LNCaP clone FGC (cell line): ENCODE results near the gene VWA3B.

Source experiments
- DNase-seq: peaks from one replicate; pipeline ENCODE4 v3.0.0-alpha.2; 2011; ENCODE audit warnings: low read depth
- H3K4me3 ChIP-seq: 2 replicates; pipeline ENCODE4 v1.5.1; 2011; ENCODE audit warnings: mild to moderate bottlenecking, low read depth, low read length, control low read depth
- TF ChIP-seq, protein P1 (sequence below): IDR thresholded peaks from 2 replicates; pipeline ENCODE4 v1.5.1; 2012; ENCODE audit warnings: mild to moderate bottlenecking; ENCODE audit not compliant: control insufficient read depth, insufficient read depth; ENCODE audit errors: extremely low read depth

The VWA3B gene, protein sequence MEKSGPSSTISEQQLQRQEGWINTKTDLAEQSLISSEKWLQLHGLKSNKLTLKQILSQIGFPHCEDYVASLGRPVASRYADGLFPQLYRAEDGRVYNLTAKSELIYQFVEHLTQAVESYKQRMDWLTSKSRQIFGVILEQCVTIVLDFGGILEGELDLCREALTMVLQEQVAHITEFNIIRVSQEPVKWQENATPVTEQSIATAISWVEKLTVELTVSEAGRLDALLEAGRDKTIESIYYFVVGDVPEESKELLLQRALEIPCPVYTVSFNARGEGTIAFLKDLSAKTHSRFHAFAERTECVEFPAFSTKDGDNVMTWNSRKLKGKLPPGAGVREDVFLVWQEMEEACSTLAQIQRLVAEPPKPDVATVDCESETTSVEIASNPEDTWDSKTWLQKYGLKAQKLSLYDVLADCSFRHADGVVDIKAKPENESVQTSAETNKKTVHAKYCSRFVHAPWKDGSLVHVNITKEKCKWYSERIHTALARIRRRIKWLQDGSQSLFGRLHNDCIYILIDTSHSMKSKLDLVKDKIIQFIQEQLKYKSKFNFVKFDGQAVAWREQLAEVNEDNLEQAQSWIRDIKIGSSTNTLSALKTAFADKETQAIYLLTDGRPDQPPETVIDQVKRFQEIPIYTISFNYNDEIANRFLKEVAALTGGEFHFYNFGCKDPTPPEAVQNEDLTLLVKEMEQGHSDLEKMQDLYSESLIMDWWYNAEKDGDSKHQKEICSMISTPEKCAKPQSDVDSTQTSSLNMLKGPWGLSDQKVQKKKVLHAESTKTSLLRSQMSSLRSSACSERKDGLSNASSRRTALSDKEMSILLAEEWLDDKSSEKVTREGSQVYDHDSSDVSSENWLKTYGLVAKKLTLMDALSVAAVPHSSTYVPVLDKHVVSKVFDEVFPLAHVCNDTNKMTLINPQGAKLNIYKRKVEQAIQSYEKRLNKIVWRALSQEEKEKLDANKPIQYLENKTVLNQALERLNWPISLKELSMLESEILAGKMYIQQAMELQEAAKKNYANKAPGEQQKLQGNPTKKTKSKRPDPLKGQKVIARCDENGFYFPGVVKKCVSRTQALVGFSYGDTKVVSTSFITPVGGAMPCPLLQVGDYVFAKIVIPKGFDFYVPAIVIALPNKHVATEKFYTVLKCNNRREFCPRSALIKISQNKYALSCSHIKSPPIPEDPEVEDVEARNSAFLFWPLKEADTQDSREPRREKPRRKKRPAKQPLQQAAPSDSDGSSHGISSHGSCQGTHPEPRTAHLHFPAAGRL (N-terminal part only)

DNA sequence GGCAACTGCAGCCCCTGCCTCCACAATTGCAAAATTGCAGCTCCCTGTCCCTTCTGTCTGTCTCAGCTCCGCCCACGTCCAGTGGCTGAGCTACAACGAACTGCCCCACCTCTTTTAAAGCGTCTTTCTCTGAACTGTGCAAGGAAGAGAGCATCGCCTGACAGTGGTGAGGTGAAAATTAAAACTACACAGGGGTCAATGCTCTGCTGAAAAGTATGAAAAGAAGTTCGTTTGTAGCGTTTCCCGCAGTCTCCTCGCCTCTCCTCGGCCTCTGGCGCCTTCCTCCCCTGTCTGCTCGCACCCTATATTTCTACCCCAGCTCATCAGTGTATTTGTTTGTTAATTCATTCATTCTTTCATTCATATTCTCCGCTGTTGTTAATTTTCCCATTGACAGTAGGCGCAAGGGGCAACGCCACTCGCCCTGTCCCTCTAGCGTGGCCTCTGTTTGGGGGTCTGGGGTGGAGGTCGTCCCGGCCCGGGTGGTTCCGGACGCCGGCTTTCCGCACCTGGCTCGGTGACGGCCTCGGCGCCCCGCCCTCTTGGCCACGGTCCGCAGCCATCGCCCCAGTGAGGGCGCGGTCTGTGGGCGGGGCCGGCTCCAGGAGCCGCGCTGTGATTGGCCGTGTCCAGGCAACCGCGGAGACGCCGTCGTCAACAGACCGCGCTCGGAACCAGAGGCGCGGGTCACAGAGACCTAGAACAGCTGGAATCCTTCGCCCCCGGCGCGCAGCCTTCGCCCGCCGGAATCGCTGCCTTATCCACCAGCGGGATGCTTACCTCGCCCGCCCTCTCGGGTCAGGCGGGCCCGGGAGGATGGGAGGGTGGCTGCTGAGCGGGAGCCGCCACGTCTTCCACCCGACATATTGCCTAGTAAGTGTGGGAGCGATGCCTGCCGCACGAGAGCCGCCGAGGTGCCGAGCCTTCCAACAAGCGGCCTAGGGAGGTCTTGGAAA is at the start of gene VWA3B:
TSS of gene VWA3B (plus strand) at position 677 of the 956 bp plus-strand sequence. CDS start 5,926 bp downstream, outside the sequence.
- peak; percentile 14 for DNase-seq
- H3K4me3 ChIP-seq, result peak within 1 kb of the TSS; percentile 43
- TF ChIP-seq, protein P1, sequence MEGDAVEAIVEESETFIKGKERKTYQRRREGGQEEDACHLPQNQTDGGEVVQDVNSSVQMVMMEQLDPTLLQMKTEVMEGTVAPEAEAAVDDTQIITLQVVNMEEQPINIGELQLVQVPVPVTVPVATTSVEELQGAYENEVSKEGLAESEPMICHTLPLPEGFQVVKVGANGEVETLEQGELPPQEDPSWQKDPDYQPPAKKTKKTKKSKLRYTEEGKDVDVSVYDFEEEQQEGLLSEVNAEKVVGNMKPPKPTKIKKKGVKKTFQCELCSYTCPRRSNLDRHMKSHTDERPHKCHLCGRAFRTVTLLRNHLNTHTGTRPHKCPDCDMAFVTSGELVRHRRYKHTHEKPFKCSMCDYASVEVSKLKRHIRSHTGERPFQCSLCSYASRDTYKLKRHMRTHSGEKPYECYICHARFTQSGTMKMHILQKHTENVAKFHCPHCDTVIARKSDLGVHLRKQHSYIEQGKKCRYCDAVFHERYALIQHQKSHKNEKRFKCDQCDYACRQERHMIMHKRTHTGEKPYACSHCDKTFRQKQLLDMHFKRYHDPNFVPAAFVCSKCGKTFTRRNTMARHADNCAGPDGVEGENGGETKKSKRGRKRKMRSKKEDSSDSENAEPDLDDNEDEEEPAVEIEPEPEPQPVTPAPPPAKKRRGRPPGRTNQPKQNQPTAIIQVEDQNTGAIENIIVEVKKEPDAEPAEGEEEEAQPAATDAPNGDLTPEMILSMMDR, result no peak

DNA sequence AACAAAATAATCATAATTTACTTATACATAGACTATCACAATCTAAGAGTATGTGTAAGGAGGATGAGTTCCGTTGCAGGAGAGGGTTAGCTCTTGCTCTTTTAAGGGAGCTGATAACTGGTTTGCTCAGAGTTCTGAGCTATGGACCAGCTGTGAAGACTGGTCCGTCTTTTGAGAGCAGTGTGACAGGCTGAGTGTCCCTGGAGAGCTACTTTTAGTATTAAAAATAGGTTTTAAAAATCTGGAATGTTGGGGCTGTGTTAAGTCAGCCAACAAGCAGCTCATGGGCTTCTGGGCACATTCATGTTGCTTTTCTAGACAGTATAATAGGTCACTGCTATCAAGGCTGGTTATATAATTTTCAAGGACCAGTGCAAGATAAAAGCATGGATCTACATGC is 49.8 kb upstream of the VWA3B start:
- TF ChIP-seq, protein P1, result no peak
- no peak for DNase-seq
- H3K4me3 ChIP-seq, result no peak overlapping the region

DNA sequence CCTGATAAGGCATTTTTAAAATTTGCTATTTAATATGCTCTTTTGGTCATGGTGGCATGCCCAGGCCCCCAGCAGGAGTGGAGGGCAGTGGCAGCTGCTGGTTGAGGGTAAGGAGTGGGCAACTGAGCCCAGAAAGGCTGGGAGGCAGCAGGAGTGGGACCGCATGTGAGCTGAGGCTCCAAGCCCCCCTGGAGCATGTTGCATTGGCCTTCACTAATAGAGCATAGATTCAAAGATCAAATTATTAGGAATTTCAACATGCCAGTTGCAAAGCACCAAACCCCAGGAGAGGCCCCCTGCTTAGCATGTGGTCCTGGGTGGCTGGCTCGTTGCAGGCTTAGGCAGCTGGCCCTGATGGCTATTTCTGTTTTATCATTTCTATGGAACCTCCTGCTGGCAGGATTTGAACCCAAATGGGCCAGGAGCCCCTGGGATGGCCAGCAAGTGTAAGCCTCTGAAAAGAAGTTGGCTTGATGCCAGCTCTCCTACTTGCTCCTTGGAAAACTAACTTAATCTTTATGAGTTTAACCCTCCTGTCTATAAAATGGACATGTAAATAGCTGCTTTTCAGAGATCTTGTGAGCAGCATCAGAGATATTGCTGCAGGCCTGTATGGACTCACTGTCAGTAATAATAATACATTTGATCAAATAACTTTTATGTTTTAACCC is 49.2 kb upstream of the VWA3B start:
- DNase-seq, result peak; percentile 63
- TF ChIP-seq, protein P1, result no peak
- H3K4me3 ChIP-seq, result no peak overlapping the region

DNA sequence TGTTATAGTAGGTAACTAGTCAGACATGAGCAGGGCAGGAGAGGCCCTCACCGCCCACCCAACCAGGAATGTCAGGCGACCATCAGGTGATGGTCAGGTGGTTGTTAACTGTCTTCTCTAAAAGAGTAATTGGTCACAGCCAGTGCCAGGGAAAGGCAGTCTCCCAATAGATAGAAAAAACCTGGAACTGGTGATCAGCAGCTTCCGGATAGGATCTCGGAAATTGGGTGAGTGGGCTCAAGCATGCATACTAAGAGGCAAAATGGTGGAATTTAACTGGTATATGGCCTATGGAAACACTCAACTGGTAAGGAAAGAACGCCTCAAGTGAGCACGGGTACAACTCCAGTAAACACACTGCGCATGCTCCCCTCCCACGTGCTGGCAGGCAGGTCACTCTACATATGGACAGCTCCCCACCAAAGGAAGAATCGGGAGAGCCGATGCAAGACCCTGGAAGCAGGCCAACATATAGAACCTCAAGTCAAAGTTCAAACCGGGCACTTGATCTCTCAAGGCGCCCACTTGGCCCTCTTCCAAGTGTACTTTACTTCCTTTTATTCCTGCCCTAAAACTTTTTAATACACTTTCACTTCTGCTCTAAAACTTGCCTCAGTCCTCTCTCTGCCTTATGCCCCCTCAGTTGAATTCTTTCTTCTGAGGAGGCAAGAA is 47.7 kb upstream of the VWA3B start:
- TF ChIP-seq, protein P1, result no peak
- H3K4me3 ChIP-seq, result no peak overlapping the region
- no peak for DNase-seq

DNA sequence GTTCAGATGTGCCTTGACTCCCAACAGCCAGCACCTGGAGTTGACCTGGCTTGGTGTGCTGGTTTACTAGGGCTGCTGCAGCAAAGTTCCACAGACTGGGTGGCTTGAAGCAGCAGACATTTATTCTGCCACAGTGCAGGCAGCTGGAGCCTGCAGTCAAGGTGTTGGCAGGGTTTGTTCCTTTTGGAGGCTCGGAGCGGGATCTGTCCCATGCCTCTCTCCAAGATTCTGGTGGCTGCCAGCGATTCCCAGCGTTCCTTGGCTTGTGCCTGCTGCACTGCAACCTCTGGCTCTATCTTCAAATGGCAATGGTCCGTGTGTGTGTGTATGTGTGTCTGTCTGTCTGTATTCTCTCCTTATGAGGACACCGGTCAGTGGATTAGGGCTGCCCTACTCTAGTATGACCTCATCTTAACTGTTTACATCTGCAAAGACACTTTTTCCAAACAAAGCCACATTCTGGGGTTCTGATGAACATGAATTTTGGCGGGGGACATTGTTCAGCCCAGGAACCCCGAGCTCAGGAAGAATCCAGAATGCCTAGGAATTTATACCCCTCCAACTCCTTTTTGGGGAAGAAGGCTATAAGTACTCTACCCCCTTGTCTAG is 46.5 kb upstream of the VWA3B start:
- DNase-seq, result no peak
- TF ChIP-seq, protein P1, result no peak
- H3K4me3 ChIP-seq, result no peak overlapping the region
